HCT116 (cell line): Measurements from ENCODE around the gene NKG7. TPM values are rescaled to one million over a fixed set of nuclear protein-coding genes. Genes with fewer than 3 reads are reported as not detected.

ENCODE experiments used
- ATAC-seq: fragments of 200-7000 bp; cut with Tn5 transposase; 2 replicates; pipeline ENCODE4 v1.9.1; 2020; ENCODE audit warnings: mild to moderate bottlenecking, moderate library complexity
- BruUV-seq: library from RNA; stranded (reverse); fragments of 400-500 nt; replicated peaks from 2 replicates; lab custom pipeline; 2021; lab: Mats Ljungman, UMichigan
- CTCF ChIA-PET: fragments of 300-600 bp; sonication (Branson Sonifier 250); formaldehyde crosslinking; loops from one replicate; lab custom pipeline; 2021; ENCODE audit warnings: antibody characterized with exemption; lab: Charles Lee
- POLR2A ChIA-PET: fragments of 300-600, 350-600 bp; sonication (Branson Sonifier 250); formaldehyde crosslinking; loops from one replicate; lab custom pipeline; 2021; ENCODE audit warnings: antibody characterized with exemption; lab: Charles Lee
- RAD21 ChIA-PET, 2 experiments: fragments of 300-600 bp; sonication (Branson Sonifier 250); formaldehyde crosslinking; loops; one replicate each; lab custom pipeline; 2023; ENCODE audit warnings: low total read pairs in 2 of 2; ENCODE audit not compliant: uncharacterized antibody in 2 of 2, unreplicated experiment in 2 of 2, low non-redundant PET in 1 of 2; lab: Charles Lee
- DNase-seq: peaks from one replicate; pipeline ENCODE4 v3.0.0-alpha.2; 2010; ENCODE audit warnings: low read depth, low spot score
- H2AFZ ChIP-seq: fragments of 200-600 bp; shearing (Covaris generic), sonication (generic); 2 replicates; pipeline ENCODE4 v1.6.1; 2017; ENCODE audit warnings: low read depth, mixed run types, mixed read lengths, antibody characterized with exemption, low read length; ENCODE audit not compliant: poor library complexity, severe bottlenecking
- H3K27ac ChIP-seq: 2 replicates; pipeline ENCODE4 v1.5.1; 2012; ENCODE audit warnings: low read depth, low read length
- H3K27me3 ChIP-seq: fragments of 200-600 bp; sonication (generic); 2 replicates; pipeline ENCODE4 v1.6.1; 2016; ENCODE audit warnings: mixed run types, low read length, mixed read lengths; ENCODE audit not compliant: insufficient read depth
- H3K36me3 ChIP-seq, 2 experiments: fragments of 200-500 bp in 1 of 2; fragments of 200-600 bp in 1 of 2; sonication (Bioruptor generic) in 1 of 2; sonication (generic) in 1 of 2; 2 replicates each; pipeline versions ENCODE4 v1.5.1 to v1.6.1; 2014 to 2016; ENCODE audit warnings: low read length in 2 of 2, inconsistent platforms in 1 of 2, mixed read lengths in 1 of 2, mixed run types in 1 of 2; ENCODE audit not compliant: insufficient read depth in 2 of 2, control insufficient read depth in 1 of 2
- H3K4me1 ChIP-seq, 2 experiments: fragments of 200-600 bp in 1 of 2; sonication (generic) in 1 of 2; 2 replicates each; pipeline versions ENCODE4 v1.5.1 to v1.6.1; 2012 to 2017; ENCODE audit warnings: low read length in 2 of 2, inconsistent platforms in 1 of 2, mild to moderate bottlenecking in 1 of 2, mixed read lengths in 1 of 2, mixed run types in 1 of 2, moderate library complexity in 1 of 2; ENCODE audit not compliant: insufficient read depth in 2 of 2, control insufficient read depth in 1 of 2
- H3K4me2 ChIP-seq: fragments of 200-600 bp; sonication (generic); 2 replicates; pipeline ENCODE4 v1.6.1; 2017; ENCODE audit warnings: mixed run types, low read length, mixed read lengths
- H3K4me3 ChIP-seq, 2 experiments: fragments of 200-600 bp in 1 of 2; sonication (generic) in 1 of 2; replicated peaks in 1 of 2; 2 replicates each; pipeline ENCODE4 v1.5.1; 2011 to 2016; ENCODE audit warnings: low read length in 2 of 2, control low read depth in 1 of 2, low read depth in 1 of 2, mild to moderate bottlenecking in 1 of 2, mixed read lengths in 1 of 2, mixed run types in 1 of 2
- H3K79me2 ChIP-seq: fragments of 200-600 bp; sonication (generic); 2 replicates; pipeline ENCODE4 v1.6.1; 2017; ENCODE audit warnings: mild to moderate bottlenecking, mixed run types, low read length, moderate library complexity, mixed read lengths; ENCODE audit not compliant: insufficient read depth
- H3K9ac ChIP-seq: fragments of 200-600 bp; sonication (generic); 2 replicates; pipeline ENCODE4 v1.6.1; 2016; ENCODE audit warnings: low read length, mixed read lengths
- H3K9me2 ChIP-seq: fragments of 200-600 bp; sonication (generic), shearing (Covaris generic); 2 replicates; pipeline ENCODE4 v1.6.1; 2017; ENCODE audit warnings: mixed run types, mild to moderate bottlenecking, moderate library complexity; ENCODE audit not compliant: insufficient read depth
- H3K9me3 ChIP-seq, 2 experiments: fragments of 200-500 bp in 1 of 2; fragments of 200-600 bp in 1 of 2; sonication (Bioruptor generic) in 1 of 2; sonication (generic) in 1 of 2; 2 replicates each; pipeline ENCODE4 v1.6.1; 2014 to 2017; ENCODE audit warnings: low read length in 2 of 2, mixed read lengths in 2 of 2, inconsistent platforms in 1 of 2, low read depth in 1 of 2, mild to moderate bottlenecking in 1 of 2, mixed run types in 1 of 2, moderate library complexity in 1 of 2; ENCODE audit not compliant: control insufficient read depth in 1 of 2, insufficient read depth in 1 of 2
- H4K20me1 ChIP-seq: fragments of 200-600 bp; sonication (generic), shearing (Covaris generic); 2 replicates; pipeline ENCODE4 v1.6.1; 2017; ENCODE audit warnings: mixed run types, mild to moderate bottlenecking, moderate library complexity; ENCODE audit not compliant: insufficient read depth
- EGR1 ChIP-seq: IDR thresholded peaks from 2 replicates; pipeline ENCODE4 v1.6.1; 2012; ENCODE audit warnings: low read depth
- EZH2 ChIP-seq: fragments of 200-600 bp; sonication (generic); IDR thresholded peaks from 2 replicates; pipeline ENCODE4 v1.6.1; 2017; ENCODE audit warnings: antibody characterized with exemption, mixed run types
- EZH2phosphoT487 ChIP-seq: fragments of 200-600 bp; IDR thresholded peaks from 2 replicates; pipeline ENCODE4 v1.6.1; 2018; ENCODE audit warnings: antibody characterized with exemption, borderline replicate concordance
- FOSL1 ChIP-seq: IDR thresholded peaks from 2 replicates; pipeline ENCODE4 v1.6.1; 2012; ENCODE audit warnings: low read depth
- JUND ChIP-seq: IDR thresholded peaks from 2 replicates; pipeline ENCODE4 v1.6.1; 2012
- POLR2A ChIP-seq: IDR thresholded peaks from 2 replicates; pipeline ENCODE4 v1.7.0; 2011; ENCODE audit warnings: borderline replicate concordance; ENCODE audit not compliant: insufficient read depth, insufficient read length; ENCODE audit errors: extremely low read depth
- POLR2AphosphoS5 ChIP-seq: IDR thresholded peaks from 2 replicates; pipeline ENCODE4 v1.6.1; 2011; ENCODE audit warnings: mild to moderate bottlenecking, low read depth, low read length, moderate library complexity
- RAD21 ChIP-seq: IDR thresholded peaks from 2 replicates; pipeline ENCODE4 v1.6.1; 2012; ENCODE audit warnings: low read depth, mild to moderate bottlenecking
- SP1 ChIP-seq: IDR thresholded peaks from 2 replicates; pipeline ENCODE4 v1.6.1; 2012; ENCODE audit warnings: low read depth
- SRF ChIP-seq: IDR thresholded peaks from 2 replicates; pipeline ENCODE4 v1.6.1; 2012; ENCODE audit warnings: low read depth
- TCF7L2 ChIP-seq: IDR thresholded peaks from 2 replicates; pipeline ENCODE4 v1.7.0; 2011; ENCODE audit warnings: borderline replicate concordance, inconsistent platforms; ENCODE audit not compliant: insufficient read depth, insufficient read length; ENCODE audit errors: extremely low read depth
- YY1 ChIP-seq: IDR thresholded peaks from 2 replicates; pipeline ENCODE4 v1.6.1; 2011; ENCODE audit warnings: low read length, low read depth, moderate library complexity, mild to moderate bottlenecking; ENCODE audit not compliant: insufficient replicate concordance; ENCODE audit errors: extremely low read depth
- ZFX ChIP-seq: fragments of 450-650 bp; IDR thresholded peaks from 2 replicates; pipeline ENCODE4 v1.6.1; 2017
- ZNF274 ChIP-seq: fragments of 200-500 bp; sonication (Bioruptor generic); IDR thresholded peaks from 2 replicates; pipeline ENCODE4 v1.6.1; 2014; ENCODE audit warnings: mild to moderate bottlenecking, low read depth, low read length, inconsistent platforms
- intact Hi-C: fragments of 100-400 bp; cut with micrococcal nuclease; formaldehyde crosslinking; loops from 2 replicates; pipeline ENCODE4 v1.10.0; 2022
- total RNA-seq: library from RNA; stranded (reverse); gene quantifications from one replicate; pipeline ENCODE4 v1.2.1, GENCODE V29; 2021; ENCODE audit not compliant: unreplicated experiment
- TF ChIP-seq, protein P1 (sequence below): IDR thresholded peaks from 2 replicates; pipeline ENCODE4 v1.6.1; 2011; ENCODE audit warnings: mild to moderate bottlenecking, low read length, moderate library complexity; ENCODE audit not compliant: insufficient replicate concordance; ENCODE audit errors: extremely low read depth
- TF ChIP-seq, protein P2 (sequence below): IDR thresholded peaks from 2 replicates; pipeline ENCODE4 v1.6.1; 2012
- TF ChIP-seq, protein P3 (sequence below): IDR thresholded peaks from 2 replicates; pipeline ENCODE4 v1.6.1; 2012
- TF ChIP-seq, protein P4 (sequence below): IDR thresholded peaks from 2 replicates; pipeline ENCODE4 v1.6.1; 2012; ENCODE audit warnings: low read depth
- TF ChIP-seq, protein P5 (sequence below), 3 experiments: fragments of 200-600 bp in 1 of 3; sonication (generic) in 1 of 3; IDR thresholded peaks in 2 of 3; conservative IDR thresholded peaks in 1 of 3; 2 replicates each; pipeline ENCODE4 v1.5.1; 2012 to 2017; ENCODE audit warnings: low read depth in 2 of 3, low read length in 2 of 3, antibody characterized with exemption in 1 of 3, borderline replicate concordance in 1 of 3, control low read depth in 1 of 3, mild to moderate bottlenecking in 1 of 3, mixed read lengths in 1 of 3, mixed run types in 1 of 3, moderate library complexity in 1 of 3; ENCODE audit not compliant: insufficient read depth in 1 of 3

NKG7 gene
- total RNA-seq, 1 experiment from 2014 or later = not detected

DNA sequence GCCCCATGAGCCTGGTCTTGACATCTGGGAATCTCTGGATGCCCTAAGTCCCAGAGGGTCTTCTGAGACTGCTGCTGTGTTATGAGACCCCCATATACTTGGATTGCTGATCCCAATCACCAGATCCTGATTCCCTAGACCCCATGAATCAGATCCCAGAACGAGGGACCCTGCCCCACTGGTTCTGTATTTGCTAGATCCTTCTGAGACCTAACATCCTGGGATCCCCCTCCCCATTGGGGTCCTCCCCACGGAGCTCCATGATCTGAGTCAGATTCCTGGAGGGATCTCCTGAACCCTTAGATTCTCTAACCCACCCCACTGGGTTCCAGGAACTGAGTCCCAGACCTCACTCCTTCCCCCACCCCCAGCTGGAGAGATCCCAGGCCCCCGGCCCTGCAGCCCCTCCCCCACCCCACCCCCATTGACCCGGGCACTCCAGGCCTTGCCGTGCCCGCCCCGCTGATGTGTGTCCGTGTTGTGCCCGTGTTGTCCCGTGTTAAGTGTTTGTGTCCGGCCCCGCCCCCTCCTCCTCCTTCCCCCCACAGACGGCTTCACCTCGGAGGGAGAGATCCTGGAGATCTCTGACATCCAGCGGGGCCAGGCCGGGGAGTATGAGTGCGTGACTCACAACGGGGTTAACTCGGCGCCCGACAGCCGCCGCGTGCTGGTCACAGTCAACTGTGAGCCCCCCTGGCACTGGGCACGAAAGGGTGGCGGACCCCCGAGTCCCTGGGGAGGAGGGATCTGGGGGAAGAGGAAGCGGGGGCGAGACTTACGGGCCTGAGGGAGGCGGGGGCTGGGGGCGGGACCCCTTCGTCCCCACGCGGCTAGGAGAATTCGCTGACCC, 46.0 kb downstream of the NKG7 start:
- POLR2A ChIA-PET = no interaction called here
- Histone ChIP-seq H3K27ac (no peak overlapping the region), H3K79me2 (no peaks in the 10 kb centered on the region), H3K27me3 (peaks cover 8% of the 10 kb centered on the region; the same call in 1 of the 2 replicates), H3K9me2 (no peaks in the 10 kb centered on the region), H2AFZ (no peak overlapping the region), H3K9ac (no peak overlapping the region), H4K20me1 (no peaks in the 10 kb centered on the region), H3K36me3 (no peaks in the 10 kb centered on the region), H3K4me2 (no peak overlapping the region), H3K4me3 (no peak overlapping the region), H3K9me3 (no peaks in the 10 kb centered on the region), H3K4me1 (peaks cover 2 to 10% of the 10 kb centered on the region in 2 experiments; a peak in 2 of 4 replicates)
- ATAC-seq = no peak
- no TSS peak for BruUV-seq
- CTCF ChIA-PET = no interaction called here
- RAD21 ChIA-PET = no interaction called here
- DNase-seq = no peak
- intact Hi-C loops = no loop called here
- TF ChIP-seq SRF (no peak), ZFX (no peak), SP1 (no peak), ZNF274 (no peak), EZH2phosphoT487 (no peak), EGR1 (no peak), EZH2 (no peak), POLR2A (no peak), TCF7L2 (no peak), JUND (no peak), POLR2AphosphoS5 (no peak), YY1 (no peak), FOSL1 (no peak), RAD21 (no peak)
- TF ChIP-seq, protein P1, sequence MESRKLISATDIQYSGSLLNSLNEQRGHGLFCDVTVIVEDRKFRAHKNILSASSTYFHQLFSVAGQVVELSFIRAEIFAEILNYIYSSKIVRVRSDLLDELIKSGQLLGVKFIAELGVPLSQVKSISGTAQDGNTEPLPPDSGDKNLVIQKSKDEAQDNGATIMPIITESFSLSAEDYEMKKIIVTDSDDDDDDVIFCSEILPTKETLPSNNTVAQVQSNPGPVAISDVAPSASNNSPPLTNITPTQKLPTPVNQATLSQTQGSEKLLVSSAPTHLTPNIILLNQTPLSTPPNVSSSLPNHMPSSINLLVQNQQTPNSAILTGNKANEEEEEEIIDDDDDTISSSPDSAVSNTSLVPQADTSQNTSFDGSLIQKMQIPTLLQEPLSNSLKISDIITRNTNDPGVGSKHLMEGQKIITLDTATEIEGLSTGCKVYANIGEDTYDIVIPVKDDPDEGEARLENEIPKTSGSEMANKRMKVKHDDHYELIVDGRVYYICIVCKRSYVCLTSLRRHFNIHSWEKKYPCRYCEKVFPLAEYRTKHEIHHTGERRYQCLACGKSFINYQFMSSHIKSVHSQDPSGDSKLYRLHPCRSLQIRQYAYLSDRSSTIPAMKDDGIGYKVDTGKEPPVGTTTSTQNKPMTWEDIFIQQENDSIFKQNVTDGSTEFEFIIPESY = no peak
- TF ChIP-seq, protein P2, sequence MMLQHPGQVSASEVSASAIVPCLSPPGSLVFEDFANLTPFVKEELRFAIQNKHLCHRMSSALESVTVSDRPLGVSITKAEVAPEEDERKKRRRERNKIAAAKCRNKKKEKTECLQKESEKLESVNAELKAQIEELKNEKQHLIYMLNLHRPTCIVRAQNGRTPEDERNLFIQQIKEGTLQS = no peak
- TF ChIP-seq, protein P3, sequence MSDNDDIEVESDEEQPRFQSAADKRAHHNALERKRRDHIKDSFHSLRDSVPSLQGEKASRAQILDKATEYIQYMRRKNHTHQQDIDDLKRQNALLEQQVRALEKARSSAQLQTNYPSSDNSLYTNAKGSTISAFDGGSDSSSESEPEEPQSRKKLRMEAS = no peak
- TF ChIP-seq, protein P4, sequence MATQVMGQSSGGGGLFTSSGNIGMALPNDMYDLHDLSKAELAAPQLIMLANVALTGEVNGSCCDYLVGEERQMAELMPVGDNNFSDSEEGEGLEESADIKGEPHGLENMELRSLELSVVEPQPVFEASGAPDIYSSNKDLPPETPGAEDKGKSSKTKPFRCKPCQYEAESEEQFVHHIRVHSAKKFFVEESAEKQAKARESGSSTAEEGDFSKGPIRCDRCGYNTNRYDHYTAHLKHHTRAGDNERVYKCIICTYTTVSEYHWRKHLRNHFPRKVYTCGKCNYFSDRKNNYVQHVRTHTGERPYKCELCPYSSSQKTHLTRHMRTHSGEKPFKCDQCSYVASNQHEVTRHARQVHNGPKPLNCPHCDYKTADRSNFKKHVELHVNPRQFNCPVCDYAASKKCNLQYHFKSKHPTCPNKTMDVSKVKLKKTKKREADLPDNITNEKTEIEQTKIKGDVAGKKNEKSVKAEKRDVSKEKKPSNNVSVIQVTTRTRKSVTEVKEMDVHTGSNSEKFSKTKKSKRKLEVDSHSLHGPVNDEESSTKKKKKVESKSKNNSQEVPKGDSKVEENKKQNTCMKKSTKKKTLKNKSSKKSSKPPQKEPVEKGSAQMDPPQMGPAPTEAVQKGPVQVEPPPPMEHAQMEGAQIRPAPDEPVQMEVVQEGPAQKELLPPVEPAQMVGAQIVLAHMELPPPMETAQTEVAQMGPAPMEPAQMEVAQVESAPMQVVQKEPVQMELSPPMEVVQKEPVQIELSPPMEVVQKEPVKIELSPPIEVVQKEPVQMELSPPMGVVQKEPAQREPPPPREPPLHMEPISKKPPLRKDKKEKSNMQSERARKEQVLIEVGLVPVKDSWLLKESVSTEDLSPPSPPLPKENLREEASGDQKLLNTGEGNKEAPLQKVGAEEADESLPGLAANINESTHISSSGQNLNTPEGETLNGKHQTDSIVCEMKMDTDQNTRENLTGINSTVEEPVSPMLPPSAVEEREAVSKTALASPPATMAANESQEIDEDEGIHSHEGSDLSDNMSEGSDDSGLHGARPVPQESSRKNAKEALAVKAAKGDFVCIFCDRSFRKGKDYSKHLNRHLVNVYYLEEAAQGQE = no peak
- TF ChIP-seq, protein P5, sequence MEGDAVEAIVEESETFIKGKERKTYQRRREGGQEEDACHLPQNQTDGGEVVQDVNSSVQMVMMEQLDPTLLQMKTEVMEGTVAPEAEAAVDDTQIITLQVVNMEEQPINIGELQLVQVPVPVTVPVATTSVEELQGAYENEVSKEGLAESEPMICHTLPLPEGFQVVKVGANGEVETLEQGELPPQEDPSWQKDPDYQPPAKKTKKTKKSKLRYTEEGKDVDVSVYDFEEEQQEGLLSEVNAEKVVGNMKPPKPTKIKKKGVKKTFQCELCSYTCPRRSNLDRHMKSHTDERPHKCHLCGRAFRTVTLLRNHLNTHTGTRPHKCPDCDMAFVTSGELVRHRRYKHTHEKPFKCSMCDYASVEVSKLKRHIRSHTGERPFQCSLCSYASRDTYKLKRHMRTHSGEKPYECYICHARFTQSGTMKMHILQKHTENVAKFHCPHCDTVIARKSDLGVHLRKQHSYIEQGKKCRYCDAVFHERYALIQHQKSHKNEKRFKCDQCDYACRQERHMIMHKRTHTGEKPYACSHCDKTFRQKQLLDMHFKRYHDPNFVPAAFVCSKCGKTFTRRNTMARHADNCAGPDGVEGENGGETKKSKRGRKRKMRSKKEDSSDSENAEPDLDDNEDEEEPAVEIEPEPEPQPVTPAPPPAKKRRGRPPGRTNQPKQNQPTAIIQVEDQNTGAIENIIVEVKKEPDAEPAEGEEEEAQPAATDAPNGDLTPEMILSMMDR (IDR thresholded peaks at IDR 0.05 in 2 of 3, conservative IDR thresholded peaks at IDR 0.05 in 1 of 3; ENCODE audit: borderline replicate concordance in 1 of 3, insufficient read depth in 1 of 3, low read depth in 2 of 3, low read length in 2 of 3) = no peak
